MCF 10A (cell line): ENCODE data around the gene EPB41L4A. TPM values are rescaled to one million over a fixed set of nuclear protein-coding genes. Genes with fewer than 3 reads are reported as not detected.

Source experiments
- BruUV-seq: library from RNA; stranded (reverse); fragments of 400-500 nt; replicated peaks from 2 replicates; lab custom pipeline; 2021; lab: Mats Ljungman, UMichigan
- CTCF ChIA-PET: fragments of 300-600 bp; sonication (Branson Sonifier 250); formaldehyde crosslinking; extraction: SDS; loops from one replicate; lab custom pipeline; 2021; ENCODE audit warnings: antibody characterized with exemption, inconsistent platforms; lab: Yijun Ruan, JAX
- POLR2A ChIA-PET: fragments of 300-600, 350-650 bp; sonication (Branson Sonifier 250); formaldehyde crosslinking; extraction: SDS; loops from one replicate; lab custom pipeline; 2020; ENCODE audit warnings: antibody characterized with exemption, inconsistent platforms; lab: Yijun Ruan, JAX
- DNase-seq: peaks from one replicate; pipeline ENCODE4 v3.0.0-alpha.2; 2018; ENCODE audit not compliant: unreplicated experiment
- H3K27ac Mint-ChIP-seq: one replicate; pipeline ENCODE4 v1.8.0; 2022; ENCODE audit warnings: mild to moderate bottlenecking, low read depth, mixed read lengths; ENCODE audit not compliant: unreplicated experiment
- H3K27me3 Mint-ChIP-seq: one replicate; pipeline ENCODE4 v1.8.0; 2022; ENCODE audit warnings: mixed read lengths; ENCODE audit not compliant: insufficient read depth, unreplicated experiment
- H3K36me3 Mint-ChIP-seq: one replicate; pipeline ENCODE4 v1.8.0; 2022; ENCODE audit warnings: mild to moderate bottlenecking, moderate library complexity, mixed read lengths; ENCODE audit not compliant: insufficient read depth, unreplicated experiment
- H3K4me1 Mint-ChIP-seq: one replicate; pipeline ENCODE4 v1.8.0; 2022; ENCODE audit warnings: mixed read lengths; ENCODE audit not compliant: insufficient read depth, unreplicated experiment
- H3K4me3 Mint-ChIP-seq: one replicate; pipeline ENCODE4 v1.8.0; 2022; ENCODE audit warnings: mild to moderate bottlenecking, moderate library complexity, mixed read lengths; ENCODE audit not compliant: unreplicated experiment
- H3K9me3 Mint-ChIP-seq: one replicate; pipeline ENCODE4 v1.8.0; 2022; ENCODE audit warnings: mixed read lengths; ENCODE audit not compliant: unreplicated experiment
- CTCF ChIP-seq: fragments of 200-600 bp; IDR thresholded peaks from one replicate; pipeline ENCODE4 v1.8.0; 2022; ENCODE audit warnings: antibody characterized with exemption, mild to moderate bottlenecking; ENCODE audit not compliant: unreplicated experiment
- intact Hi-C: fragments of 100-400 bp; cut with micrococcal nuclease; formaldehyde crosslinking; loops from 2 replicates; pipeline ENCODE4 v1.14.1; 2022
- total RNA-seq: library from RNA; stranded (reverse); gene quantifications from 2 replicates; pipeline ENCODE4 v1.2.3, GENCODE V29; 2022

EPB41L4A gene
- total RNA-seq, 1 experiment from 2014 or later, result 12.4 TPM

- Mint-ChIP-seq H3K27ac (no peak overlapping the region), H3K9me3 (no peaks in the 10 kb centered on the region), H3K36me3 (peaks cover 1% of the 10 kb centered on the region), H3K27me3 (no peaks in the 10 kb centered on the region), H3K4me3 (no peak overlapping the region), H3K4me1 (no peaks in the 10 kb centered on the region)
- POLR2A ChIA-PET, result interaction anchor here (0.7 kb wide), 1 partner anchor 21 kb away, joined by 3 read pairs; no protein-coding TSS in a partner anchor
- CTCF ChIA-PET, result no interaction called here
- intact Hi-C loops, result no loop called here
- DNase-seq, result no peak
- no TSS peak for BruUV-seq
- no peak for TF ChIP-seq CTCF
Observed at GRCh38 chr5:112279082-112279481, 140.0 kb downstream of the EPB41L4A start.

GRCh38 chr5:112276991-112277390, 142.1 kb downstream of the EPB41L4A start:
- TF ChIP-seq CTCF, result no peak
- no peaks in the 10 kb centered on the region for H3K4me1 Mint-ChIP-seq
- no TSS peak for BruUV-seq
- peaks cover 6% of the 10 kb centered on the region for H3K36me3 Mint-ChIP-seq
- CTCF ChIA-PET, result interaction anchor here (0.7 to 1.1 kb wide), 3 partner anchors 10 to 143 kb away, joined by 3 read pairs; no protein-coding TSS in a partner anchor
- intact Hi-C loops, result no loop called here
- no peak overlapping the region for H3K4me3 Mint-ChIP-seq
- POLR2A ChIA-PET, result no interaction called here
- no peaks in the 10 kb centered on the region for H3K27me3 Mint-ChIP-seq
- no peak overlapping the region for H3K27ac Mint-ChIP-seq
- DNase-seq, result no peak
- no peaks in the 10 kb centered on the region for H3K9me3 Mint-ChIP-seq

- peaks cover 9% of the 10 kb centered on the region for H3K4me1 Mint-ChIP-seq
- POLR2A ChIA-PET, result interaction anchor here (1.1 kb wide), 1 partner anchor 8 kb away, joined by 4 read pairs; no protein-coding TSS in a partner anchor
- H3K4me3 Mint-ChIP-seq, result no peak overlapping the region
- H3K9me3 Mint-ChIP-seq, result no peaks in the 10 kb centered on the region
- CTCF ChIA-PET, result interaction anchor here (1.4 kb wide), 1 partner anchor 145 kb away, joined by 4 read pairs; no protein-coding TSS in a partner anchor
- H3K36me3 Mint-ChIP-seq, result peaks cover 6% of the 10 kb centered on the region
- no TSS peak for BruUV-seq
- TF ChIP-seq CTCF, result no peak
- DNase-seq, result no peak
- H3K27ac Mint-ChIP-seq, result no peak overlapping the region
- H3K27me3 Mint-ChIP-seq, result no peaks in the 10 kb centered on the region
- intact Hi-C loops, result no loop called here
Observed at GRCh38 chr5:112275671-112276070, 143.4 kb downstream of the EPB41L4A start.

GRCh38 chr5:112270299-112271293, 148.5 kb downstream of the EPB41L4A start:
- Mint-ChIP-seq H3K9me3 (no peaks in the 10 kb centered on the region), H3K4me1 (peaks cover 17% of the 10 kb centered on the region), H3K27ac (peak overlapping the region; percentile 33), H3K27me3 (no peaks in the 10 kb centered on the region), H3K4me3 (no peak overlapping the region), H3K36me3 (peaks cover 16% of the 10 kb centered on the region)
- no peak for TF ChIP-seq CTCF
- ChIA-PET POLR2A (interaction anchor here (1.1 kb wide), 1 partner anchor 10 kb away, joined by 3 read pairs; no protein-coding TSS in a partner anchor), CTCF (interaction anchor here (0.6 to 1.2 kb wide), 5 partner anchors 11 to 188 kb away, joined by 3 to 4 read pairs (median 3); no protein-coding TSS in a partner anchor)
- DNase-seq, result no peak
- BruUV-seq, result no TSS peak
- intact Hi-C loops, result no loop called here
